ENCODE measurements around the gene ANKRD62.

- TF ChIP-seq EZH2phosphoT487 (IDR thresholded peaks at IDR 0.05; ENCODE audit: borderline replicate concordance), result no peak
- TF ChIP-seq, protein P1, sequence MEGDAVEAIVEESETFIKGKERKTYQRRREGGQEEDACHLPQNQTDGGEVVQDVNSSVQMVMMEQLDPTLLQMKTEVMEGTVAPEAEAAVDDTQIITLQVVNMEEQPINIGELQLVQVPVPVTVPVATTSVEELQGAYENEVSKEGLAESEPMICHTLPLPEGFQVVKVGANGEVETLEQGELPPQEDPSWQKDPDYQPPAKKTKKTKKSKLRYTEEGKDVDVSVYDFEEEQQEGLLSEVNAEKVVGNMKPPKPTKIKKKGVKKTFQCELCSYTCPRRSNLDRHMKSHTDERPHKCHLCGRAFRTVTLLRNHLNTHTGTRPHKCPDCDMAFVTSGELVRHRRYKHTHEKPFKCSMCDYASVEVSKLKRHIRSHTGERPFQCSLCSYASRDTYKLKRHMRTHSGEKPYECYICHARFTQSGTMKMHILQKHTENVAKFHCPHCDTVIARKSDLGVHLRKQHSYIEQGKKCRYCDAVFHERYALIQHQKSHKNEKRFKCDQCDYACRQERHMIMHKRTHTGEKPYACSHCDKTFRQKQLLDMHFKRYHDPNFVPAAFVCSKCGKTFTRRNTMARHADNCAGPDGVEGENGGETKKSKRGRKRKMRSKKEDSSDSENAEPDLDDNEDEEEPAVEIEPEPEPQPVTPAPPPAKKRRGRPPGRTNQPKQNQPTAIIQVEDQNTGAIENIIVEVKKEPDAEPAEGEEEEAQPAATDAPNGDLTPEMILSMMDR (conservative IDR thresholded peaks at IDR 0.05; ENCODE audit: low read length), result no peak
These were observed 49.1 kb upstream of the ANKRD62 start for GRCh38 chr18:12044591-12044990.
